HepG2 (cell line): Measurements from ENCODE around the gene FCHSD1. TPM values are rescaled to one million over a fixed set of nuclear protein-coding genes. Genes with fewer than 3 reads are reported as not detected.
A peak's percentile ranks its signal among the peaks of the same experiment; 100 is the strongest.

Experiments used
- CC2D1A ChIP-seq: sonication (generic); formaldehyde crosslinking; IDR thresholded peaks from 2 replicates; pipeline ENCODE4 v1.8.1; 2023; ENCODE audit warnings: mild to moderate bottlenecking, missing genetic modification reagents
- FOSL2 ChIP-seq: sonication (generic); formaldehyde crosslinking; IDR thresholded peaks from 2 replicates; pipeline ENCODE4 v1.4.0; 2020; ENCODE audit warnings: missing genetic modification reagents
- FOXP1 ChIP-seq, 2 experiments: fragments of 450-650 bp in 1 of 2; IDR thresholded peaks; 2 replicates each; pipeline ENCODE4 v1.6.1; 2017 to 2018; ENCODE audit warnings: antibody characterized with exemption in 1 of 2
- GATA4 ChIP-seq: sonication (generic); IDR thresholded peaks from 2 replicates; pipeline ENCODE4 v1.6.1; 2016; ENCODE audit warnings: antibody characterized with exemption, low read depth, borderline replicate concordance
- MAFG ChIP-seq: sonication (generic); formaldehyde crosslinking; IDR thresholded peaks from 2 replicates; pipeline ENCODE4 v1.5.1; 2020; ENCODE audit warnings: mild to moderate bottlenecking, missing genetic modification reagents
- REXO4 ChIP-seq: sonication (generic); formaldehyde crosslinking; IDR thresholded peaks from 2 replicates; pipeline ENCODE4 v1.8.0; 2022; ENCODE audit warnings: missing genetic modification reagents, mild to moderate bottlenecking, borderline replicate concordance
- SMAD3 ChIP-seq: sonication (generic); formaldehyde crosslinking; IDR thresholded peaks from 2 replicates; pipeline ENCODE4 v1.4.0; 2020; ENCODE audit warnings: missing genetic modification reagents
- SMARCC2 ChIP-seq: fragments of 450-650 bp; IDR thresholded peaks from 2 replicates; pipeline ENCODE4 v1.6.1; 2017; ENCODE audit warnings: antibody characterized with exemption, mild to moderate bottlenecking
- SMYD3 ChIP-seq: sonication (generic); formaldehyde crosslinking; IDR thresholded peaks from 2 replicates; pipeline ENCODE4 v1.8.1; 2023; ENCODE audit warnings: mild to moderate bottlenecking, missing genetic modification reagents
- SP140L ChIP-seq: sonication (generic); formaldehyde crosslinking; IDR thresholded peaks from 2 replicates; pipeline ENCODE4 v1.4.0; 2020; ENCODE audit warnings: missing genetic modification reagents, borderline replicate concordance
- SPEN ChIP-seq: sonication (generic); formaldehyde crosslinking; IDR thresholded peaks from 2 replicates; pipeline ENCODE4 v1.5.1; 2020; ENCODE audit warnings: low read depth, mild to moderate bottlenecking, missing genetic modification reagents
- TP53 ChIP-seq: sonication (generic); formaldehyde crosslinking; conservative IDR thresholded peaks from 2 replicates; pipeline ENCODE4 v1.4.0; 2020; ENCODE audit warnings: missing genetic modification reagents
- ZKSCAN1 ChIP-seq: fragments of 150-350 bp; IDR thresholded peaks from 2 replicates; pipeline ENCODE4 v1.6.1; 2014; ENCODE audit warnings: low read length
- ZKSCAN5 ChIP-seq: sonication (generic); formaldehyde crosslinking; IDR thresholded peaks from 2 replicates; pipeline ENCODE4 v1.5.1; 2020; ENCODE audit warnings: mild to moderate bottlenecking, missing genetic modification reagents
- ZSCAN22 ChIP-seq: sonication (generic); formaldehyde crosslinking; IDR thresholded peaks from 2 replicates; pipeline ENCODE4 v1.4.0; 2020; ENCODE audit warnings: mild to moderate bottlenecking, missing genetic modification reagents
- polyA plus RNA-seq, 8 experiments: library from polyadenylated mRNA; depleted of rRNA in 3 of 8; stranded (reverse) in 7 of 8; unstranded in 1 of 8; fragments of >200 nt; fragmentation: Illumina TruSeq in 4 of 8; extraction: Trizol in 4 of 8; gene quantifications; 2 replicates each; pipeline versions ENCODE4 v1.2.1 to v1.2.3, GENCODE V29; 2011 to 2016; ENCODE audit warnings: low read depth in 4 of 8, missing spikeins in 1 of 8, mixed read lengths in 1 of 8; ENCODE audit not compliant: insufficient read depth in 1 of 8
- total RNA-seq, 5 experiments: library from RNA; depleted of rRNA; stranded (reverse); fragments of >200 nt; fragmentation: Illumina TruSeq; extraction: Trizol; gene quantifications; 2 replicates each; pipeline ENCODE4 v1.2.3, GENCODE V29; 2016; ENCODE audit warnings: low read depth in 1 of 5
- TF ChIP-seq, protein P1 (sequence below): sonication (generic); formaldehyde crosslinking; IDR thresholded peaks from 2 replicates; pipeline ENCODE4 v1.4.0; 2020; ENCODE audit warnings: mild to moderate bottlenecking, missing genetic modification reagents
- TF ChIP-seq, protein P2 (sequence below): sonication (generic); formaldehyde crosslinking; IDR thresholded peaks from 2 replicates; pipeline ENCODE4 v1.9.0; 2021; ENCODE audit warnings: missing genetic modification reagents, borderline replicate concordance
- TF ChIP-seq, protein P3 (sequence below): sonication (generic); formaldehyde crosslinking; IDR thresholded peaks from 2 replicates; pipeline ENCODE4; 2020; ENCODE audit warnings: missing genetic modification reagents, mild to moderate bottlenecking, borderline replicate concordance
- TF ChIP-seq, protein P4 (sequence below): sonication (generic); formaldehyde crosslinking; IDR thresholded peaks from 2 replicates; pipeline ENCODE4 v1.4.0; 2020; ENCODE audit warnings: missing genetic modification reagents, borderline replicate concordance

FCHSD1 gene
- total and polyA plus RNA-seq, 2 of the 13 experiments (the other 11 are each of a cell fraction or from before 2014, with no cell fraction given), result 5.5 to 15.4 TPM

DNA sequence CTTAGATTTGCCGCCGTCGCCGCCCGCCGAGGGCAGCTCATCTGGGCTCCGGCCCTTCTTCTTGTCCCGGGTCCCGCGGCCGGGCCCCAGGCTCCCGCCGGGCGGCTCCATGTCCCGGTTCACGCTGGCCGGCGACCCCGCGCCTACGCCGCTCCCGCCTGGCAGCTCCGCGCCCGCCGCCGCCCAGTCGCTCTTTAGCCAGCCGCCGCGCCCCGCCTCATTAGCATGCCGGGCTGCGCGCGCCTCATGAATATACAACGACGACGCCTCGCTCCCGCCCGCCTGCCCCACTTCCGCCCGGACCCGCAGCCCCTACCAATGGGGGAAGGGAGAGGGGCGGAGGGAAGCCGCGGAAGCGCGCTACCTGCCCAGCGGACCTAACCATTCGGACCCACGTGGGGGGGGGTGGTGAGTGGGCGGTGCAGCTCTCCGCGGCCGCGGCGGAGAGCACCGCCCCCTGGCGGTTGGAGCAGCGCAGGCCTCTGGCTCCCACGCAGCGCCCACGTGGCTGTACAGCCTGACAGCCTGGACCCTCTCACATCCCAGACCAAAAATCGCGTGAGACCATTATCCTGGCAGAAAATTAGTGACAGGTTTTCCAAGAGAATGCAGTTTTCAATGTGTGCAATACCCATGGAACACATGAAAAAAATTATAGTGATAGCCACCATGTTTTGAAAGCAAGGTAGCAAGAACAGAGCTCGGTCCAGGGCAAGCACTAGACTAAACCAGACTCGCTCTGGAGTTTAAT, 32.2 kb downstream of the FCHSD1 start, which contains the start of gene DIAPH1 (continued):
- TF ChIP-seq GATA4 (no peak), SMARCC2 (no peak), FOXP1 (IDR thresholded peaks at IDR 0.05) (no peak), FOXP1 (CRISPR knock-in tag; IDR thresholded peaks at IDR 0.05) (no peak), ZKSCAN5 (CRISPR knock-in tag) (no peak), SP140L (no peak), TP53 (CRISPR knock-in tag) (no peak), SPEN (peak; percentile 84), FOSL2 (CRISPR knock-in tag) (peak; percentile 60), MAFG (CRISPR knock-in tag) (no peak), SMAD3 (CRISPR knock-in tag) (no peak), CC2D1A (CRISPR knock-in tag) (no peak), REXO4 (CRISPR knock-in tag) (no peak), ZSCAN22 (CRISPR knock-in tag) (no peak), SMYD3 (CRISPR knock-in tag) (no peak), ZKSCAN1 (peak; percentile 44; the same call in 1 of the 2 replicates)
- TF ChIP-seq, protein P1, sequence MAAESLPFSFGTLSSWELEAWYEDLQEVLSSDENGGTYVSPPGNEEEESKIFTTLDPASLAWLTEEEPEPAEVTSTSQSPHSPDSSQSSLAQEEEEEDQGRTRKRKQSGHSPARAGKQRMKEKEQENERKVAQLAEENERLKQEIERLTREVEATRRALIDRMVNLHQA, result no peak
- TF ChIP-seq, protein P2, sequence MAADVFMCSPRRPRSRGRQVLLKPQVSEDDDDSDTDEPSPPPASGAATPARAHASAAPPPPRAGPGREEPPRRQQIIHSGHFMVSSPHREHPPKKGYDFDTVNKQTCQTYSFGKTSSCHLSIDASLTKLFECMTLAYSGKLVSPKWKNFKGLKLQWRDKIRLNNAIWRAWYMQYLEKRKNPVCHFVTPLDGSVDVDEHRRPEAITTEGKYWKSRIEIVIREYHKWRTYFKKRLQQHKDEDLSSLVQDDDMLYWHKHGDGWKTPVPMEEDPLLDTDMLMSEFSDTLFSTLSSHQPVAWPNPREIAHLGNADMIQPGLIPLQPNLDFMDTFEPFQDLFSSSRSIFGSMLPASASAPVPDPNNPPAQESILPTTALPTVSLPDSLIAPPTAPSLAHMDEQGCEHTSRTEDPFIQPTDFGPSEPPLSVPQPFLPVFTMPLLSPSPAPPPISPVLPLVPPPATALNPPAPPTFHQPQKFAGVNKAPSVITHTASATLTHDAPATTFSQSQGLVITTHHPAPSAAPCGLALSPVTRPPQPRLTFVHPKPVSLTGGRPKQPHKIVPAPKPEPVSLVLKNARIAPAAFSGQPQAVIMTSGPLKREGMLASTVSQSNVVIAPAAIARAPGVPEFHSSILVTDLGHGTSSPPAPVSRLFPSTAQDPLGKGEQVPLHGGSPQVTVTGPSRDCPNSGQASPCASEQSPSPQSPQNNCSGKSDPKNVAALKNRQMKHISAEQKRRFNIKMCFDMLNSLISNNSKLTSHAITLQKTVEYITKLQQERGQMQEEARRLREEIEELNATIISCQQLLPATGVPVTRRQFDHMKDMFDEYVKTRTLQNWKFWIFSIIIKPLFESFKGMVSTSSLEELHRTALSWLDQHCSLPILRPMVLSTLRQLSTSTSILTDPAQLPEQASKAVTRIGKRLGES (CRISPR knock-in tag), result peak; percentile 97
- TF ChIP-seq, protein P3, sequence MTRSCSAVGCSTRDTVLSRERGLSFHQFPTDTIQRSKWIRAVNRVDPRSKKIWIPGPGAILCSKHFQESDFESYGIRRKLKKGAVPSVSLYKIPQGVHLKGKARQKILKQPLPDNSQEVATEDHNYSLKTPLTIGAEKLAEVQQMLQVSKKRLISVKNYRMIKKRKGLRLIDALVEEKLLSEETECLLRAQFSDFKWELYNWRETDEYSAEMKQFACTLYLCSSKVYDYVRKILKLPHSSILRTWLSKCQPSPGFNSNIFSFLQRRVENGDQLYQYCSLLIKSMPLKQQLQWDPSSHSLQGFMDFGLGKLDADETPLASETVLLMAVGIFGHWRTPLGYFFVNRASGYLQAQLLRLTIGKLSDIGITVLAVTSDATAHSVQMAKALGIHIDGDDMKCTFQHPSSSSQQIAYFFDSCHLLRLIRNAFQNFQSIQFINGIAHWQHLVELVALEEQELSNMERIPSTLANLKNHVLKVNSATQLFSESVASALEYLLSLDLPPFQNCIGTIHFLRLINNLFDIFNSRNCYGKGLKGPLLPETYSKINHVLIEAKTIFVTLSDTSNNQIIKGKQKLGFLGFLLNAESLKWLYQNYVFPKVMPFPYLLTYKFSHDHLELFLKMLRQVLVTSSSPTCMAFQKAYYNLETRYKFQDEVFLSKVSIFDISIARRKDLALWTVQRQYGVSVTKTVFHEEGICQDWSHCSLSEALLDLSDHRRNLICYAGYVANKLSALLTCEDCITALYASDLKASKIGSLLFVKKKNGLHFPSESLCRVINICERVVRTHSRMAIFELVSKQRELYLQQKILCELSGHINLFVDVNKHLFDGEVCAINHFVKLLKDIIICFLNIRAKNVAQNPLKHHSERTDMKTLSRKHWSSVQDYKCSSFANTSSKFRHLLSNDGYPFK (CRISPR knock-in tag), result peak; percentile 74; the same call in 1 of the 2 replicates
- TF ChIP-seq, protein P4, sequence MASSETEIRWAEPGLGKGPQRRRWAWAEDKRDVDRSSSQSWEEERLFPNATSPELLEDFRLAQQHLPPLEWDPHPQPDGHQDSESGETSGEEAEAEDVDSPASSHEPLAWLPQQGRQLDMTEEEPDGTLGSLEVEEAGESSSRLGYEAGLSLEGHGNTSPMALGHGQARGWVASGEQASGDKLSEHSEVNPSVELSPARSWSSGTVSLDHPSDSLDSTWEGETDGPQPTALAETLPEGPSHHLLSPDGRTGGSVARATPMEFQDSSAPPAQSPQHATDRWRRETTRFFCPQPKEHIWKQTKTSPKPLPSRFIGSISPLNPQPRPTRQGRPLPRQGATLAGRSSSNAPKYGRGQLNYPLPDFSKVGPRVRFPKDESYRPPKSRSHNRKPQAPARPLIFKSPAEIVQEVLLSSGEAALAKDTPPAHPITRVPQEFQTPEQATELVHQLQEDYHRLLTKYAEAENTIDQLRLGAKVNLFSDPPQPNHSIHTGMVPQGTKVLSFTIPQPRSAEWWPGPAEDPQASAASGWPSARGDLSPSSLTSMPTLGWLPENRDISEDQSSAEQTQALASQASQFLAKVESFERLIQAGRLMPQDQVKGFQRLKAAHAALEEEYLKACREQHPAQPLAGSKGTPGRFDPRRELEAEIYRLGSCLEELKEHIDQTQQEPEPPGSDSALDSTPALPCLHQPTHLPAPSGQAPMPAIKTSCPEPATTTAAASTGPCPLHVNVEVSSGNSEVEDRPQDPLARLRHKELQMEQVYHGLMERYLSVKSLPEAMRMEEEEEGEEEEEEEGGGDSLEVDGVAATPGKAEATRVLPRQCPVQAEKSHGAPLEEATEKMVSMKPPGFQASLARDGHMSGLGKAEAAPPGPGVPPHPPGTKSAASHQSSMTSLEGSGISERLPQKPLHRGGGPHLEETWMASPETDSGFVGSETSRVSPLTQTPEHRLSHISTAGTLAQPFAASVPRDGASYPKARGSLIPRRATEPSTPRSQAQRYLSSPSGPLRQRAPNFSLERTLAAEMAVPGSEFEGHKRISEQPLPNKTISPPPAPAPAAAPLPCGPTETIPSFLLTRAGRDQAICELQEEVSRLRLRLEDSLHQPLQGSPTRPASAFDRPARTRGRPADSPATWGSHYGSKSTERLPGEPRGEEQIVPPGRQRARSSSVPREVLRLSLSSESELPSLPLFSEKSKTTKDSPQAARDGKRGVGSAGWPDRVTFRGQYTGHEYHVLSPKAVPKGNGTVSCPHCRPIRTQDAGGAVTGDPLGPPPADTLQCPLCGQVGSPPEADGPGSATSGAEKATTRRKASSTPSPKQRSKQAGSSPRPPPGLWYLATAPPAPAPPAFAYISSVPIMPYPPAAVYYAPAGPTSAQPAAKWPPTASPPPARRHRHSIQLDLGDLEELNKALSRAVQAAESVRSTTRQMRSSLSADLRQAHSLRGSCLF (CRISPR knock-in tag), result no peak
